NCI-H526 (cell line): Measurements from ENCODE around the gene EFCAB6.

ENCODE experiments used
- DNase-seq, 2 experiments: peaks; one replicate each; lab custom pipeline; 2025; lab: John Stamatoyannopoulos, UW

The EFCAB6 gene

GRCh38 chr22:43848366-43849171, 36.5 kb upstream of the EFCAB6 start:
- DNase-seq = peak in 1 of 2 experiments; percentile 4

GRCh38 chr22:43847376-43848289, 35.5 kb upstream of the EFCAB6 start:
- DNase-seq = no peak

GRCh38 chr22:43846966-43847365, 34.9 kb upstream of the EFCAB6 start:
- DNase-seq = no peak

GRCh38 chr22:43845981-43846380, 33.9 kb upstream of the EFCAB6 start:
- DNase-seq = no peak

- no peak for DNase-seq
These were observed 32.7 kb upstream of the EFCAB6 start for GRCh38 chr22:43844560-43845545.

GRCh38 chr22:43843783-43844530, 31.9 kb upstream of the EFCAB6 start:
- DNase-seq = no peak

GRCh38 chr22:43841742-43842141, 29.6 kb upstream of the EFCAB6 start:
- no peak for DNase-seq

GRCh38 chr22:43840851-43841250, 28.7 kb upstream of the EFCAB6 start:
- DNase-seq = no peak

- DNase-seq = no peak
These were observed 28.3 kb upstream of the EFCAB6 start for GRCh38 chr22:43840431-43840830.

- no peak for DNase-seq
These were observed 27.7 kb upstream of the EFCAB6 start for GRCh38 chr22:43839781-43840180.

GRCh38 chr22:43838571-43839307, 26.6 kb upstream of the EFCAB6 start:
- no peak for DNase-seq

GRCh38 chr22:43838161-43838560, 26.1 kb upstream of the EFCAB6 start:
- DNase-seq = no peak

- no peak for DNase-seq
These were observed 25.6 kb upstream of the EFCAB6 start for GRCh38 chr22:43837666-43838065.

GRCh38 chr22:43835736-43836135, 23.6 kb upstream of the EFCAB6 start:
- DNase-seq = no peak

- no peak for DNase-seq
These were observed 23.1 kb upstream of the EFCAB6 start for GRCh38 chr22:43835166-43835565.

- DNase-seq = no peak
These were observed 21.5 kb upstream of the EFCAB6 start for GRCh38 chr22:43833286-43834240.

GRCh38 chr22:43832393-43833265, 20.5 kb upstream of the EFCAB6 start:
- DNase-seq = no peak
